A673 (cell line): Measurements from ENCODE around the gene ESRRG.

Experiments
- EZH2 ChIP-seq: fragments of 200-600 bp; sonication (generic); IDR thresholded peaks from 2 replicates; pipeline ENCODE4 v1.6.1; 2017; ENCODE audit warnings: borderline replicate concordance, low read depth, mild to moderate bottlenecking, mixed read lengths, antibody characterized with exemption, low read length; ENCODE audit not compliant: poor library complexity, severe bottlenecking
- TF ChIP-seq, protein P1 (sequence below): fragments of 300-800, 200-600 bp; sonication (generic); conservative IDR thresholded peaks from 2 replicates; pipeline ENCODE4 v1.5.1; 2017; ENCODE audit warnings: low read depth, mild to moderate bottlenecking, antibody characterized with exemption, low read length, moderate library complexity, mixed read lengths

DNA sequence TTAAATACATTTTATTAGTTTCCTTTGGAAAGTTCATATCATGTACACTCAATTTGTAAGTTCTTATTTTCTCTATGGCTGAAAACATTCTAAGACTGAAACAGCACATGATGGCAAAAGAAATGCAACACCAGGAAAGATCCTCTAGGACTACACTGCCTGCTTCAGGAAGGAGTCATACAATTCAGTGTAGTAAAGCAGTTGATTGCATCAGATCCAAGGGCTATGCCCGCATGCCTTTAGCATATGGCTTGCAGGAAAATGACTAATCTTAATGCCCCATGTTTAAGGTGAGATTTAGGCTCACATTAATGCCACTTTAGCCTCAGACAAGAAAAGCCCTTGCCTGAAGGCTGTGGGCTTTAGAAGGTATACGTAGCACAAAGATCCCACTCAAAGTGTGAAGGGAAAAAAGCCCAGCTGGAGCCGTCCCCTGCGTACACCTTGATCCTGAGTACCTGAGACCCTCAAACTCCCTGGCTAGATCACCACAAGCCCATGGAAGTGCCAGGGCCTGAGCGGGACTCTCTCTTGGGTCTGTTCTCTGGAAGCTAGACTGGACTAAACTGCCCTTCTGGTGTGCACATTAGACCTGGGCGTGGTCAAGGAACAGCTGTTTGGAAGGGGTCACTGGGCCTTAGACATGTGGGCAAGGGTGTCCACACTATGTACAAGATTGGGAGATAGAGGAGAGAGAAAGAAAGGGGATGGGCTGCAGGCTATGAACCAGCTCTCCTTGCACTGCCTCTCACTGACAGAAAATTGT, 52.9 kb downstream of the ESRRG start:
- TF ChIP-seq, protein P1, sequence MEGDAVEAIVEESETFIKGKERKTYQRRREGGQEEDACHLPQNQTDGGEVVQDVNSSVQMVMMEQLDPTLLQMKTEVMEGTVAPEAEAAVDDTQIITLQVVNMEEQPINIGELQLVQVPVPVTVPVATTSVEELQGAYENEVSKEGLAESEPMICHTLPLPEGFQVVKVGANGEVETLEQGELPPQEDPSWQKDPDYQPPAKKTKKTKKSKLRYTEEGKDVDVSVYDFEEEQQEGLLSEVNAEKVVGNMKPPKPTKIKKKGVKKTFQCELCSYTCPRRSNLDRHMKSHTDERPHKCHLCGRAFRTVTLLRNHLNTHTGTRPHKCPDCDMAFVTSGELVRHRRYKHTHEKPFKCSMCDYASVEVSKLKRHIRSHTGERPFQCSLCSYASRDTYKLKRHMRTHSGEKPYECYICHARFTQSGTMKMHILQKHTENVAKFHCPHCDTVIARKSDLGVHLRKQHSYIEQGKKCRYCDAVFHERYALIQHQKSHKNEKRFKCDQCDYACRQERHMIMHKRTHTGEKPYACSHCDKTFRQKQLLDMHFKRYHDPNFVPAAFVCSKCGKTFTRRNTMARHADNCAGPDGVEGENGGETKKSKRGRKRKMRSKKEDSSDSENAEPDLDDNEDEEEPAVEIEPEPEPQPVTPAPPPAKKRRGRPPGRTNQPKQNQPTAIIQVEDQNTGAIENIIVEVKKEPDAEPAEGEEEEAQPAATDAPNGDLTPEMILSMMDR = no peak
- no peak for TF ChIP-seq EZH2
